Measurements from ENCODE around the gene DNAI2. TPM values are rescaled to one million over a fixed set of nuclear protein-coding genes. Genes with fewer than 3 reads are reported as not detected.
"Not testable (repeated sequence)": the region's sequence is repeated elsewhere in the genome, so short reads cannot be mapped to it uniquely, and the experiment has no call there.

Gene DNAI2
- total RNA-seq, 4 donors from 2014 or later, result not detected

GRCh38 chr17:74280093-74280513 is 6.1 kb downstream of the DNAI2 start:
- DNase-seq, result no peak
- peaks cover 0 to 11% (median 6%) of the 10 kb centered on the region in 3 donors for H3K27me3 ChIP-seq
- peaks cover 0 to 4% of the 10 kb centered on the region in 2 donors for H3K4me1 ChIP-seq
- intact Hi-C loops (cut with DNase I; ENCODE audit: low total_unique reads), result no loop called here
- H3K27ac ChIP-seq, result no peak overlapping the region
- in situ Hi-C loops (cut with MboI; ENCODE audit: low sequenced_read_pairs in 4 of 4), result no loop called here
- ATAC-seq, result no peak
- no peaks in the 10 kb centered on the region for H3K9me3 ChIP-seq
- H3K4me3 ChIP-seq, result no peak overlapping the region
- no peaks in the 10 kb centered on the region for H3K36me3 ChIP-seq
- TF ChIP-seq POLR2A (IDR thresholded peaks at IDR 0.05), result no peak
- no peak for TF ChIP-seq CTCF (IDR thresholded peaks at IDR 0.05 in 4 of 5, conservative IDR thresholded peaks at IDR 0.05 in 1 of 5)

GRCh38 chr17:74281799-74282198 is 7.8 kb downstream of the DNAI2 start:
- Histone ChIP-seq H3K36me3 (no peaks in the 10 kb centered on the region), H3K9me3 (no peaks in the 10 kb centered on the region), H3K27ac (no peak overlapping the region), H3K4me3 (no peak overlapping the region), H3K4me1 (peaks cover 0 to 2% of the 10 kb centered on the region in 2 donors), H3K27me3 (peaks cover 0 to 13% (median 6%) of the 10 kb centered on the region in 3 donors)
- ATAC-seq (no peak), DNase-seq (no peak)
- intact Hi-C loops (cut with DNase I; ENCODE audit: low total_unique reads), result no loop called here
- TF ChIP-seq CTCF (IDR thresholded peaks at IDR 0.05 in 4 of 5, conservative IDR thresholded peaks at IDR 0.05 in 1 of 5) (no peak), POLR2A (IDR thresholded peaks at IDR 0.05) (no peak)
- in situ Hi-C loops (cut with MboI; ENCODE audit: low sequenced_read_pairs in 4 of 4), result no loop called here

- H3K27ac ChIP-seq; H3K36me3 ChIP-seq; H3K4me1 ChIP-seq; in situ Hi-C loops (cut with MboI; ENCODE audit: low sequenced_read_pairs in 4 of 4); ATAC-seq; intact Hi-C loops (cut with DNase I; ENCODE audit: low total_unique reads); H3K4me3 ChIP-seq; H3K9me3 ChIP-seq; DNase-seq: not testable (repeated sequence)
- peaks cover 0 to 13% (median 6%) of the 10 kb centered on the region in 3 donors for H3K27me3 ChIP-seq
Measured at GRCh38 chr17:74282274-74282586, 8.2 kb downstream of the DNAI2 start.

GRCh38 chr17:74282587-74283370 is 8.7 kb downstream of the DNAI2 start:
- ATAC-seq (no peak), DNase-seq (no peak)
- peaks cover 0 to 13% (median 6%) of the 10 kb centered on the region in 3 donors for H3K27me3 ChIP-seq
- H3K4me3 ChIP-seq, result no peak overlapping the region
- no peak overlapping the region for H3K27ac ChIP-seq
- in situ Hi-C loops (cut with MboI; ENCODE audit: low sequenced_read_pairs in 4 of 4) (no loop called here), intact Hi-C loops (cut with DNase I; ENCODE audit: low total_unique reads) (no loop called here)
- TF ChIP-seq CTCF (IDR thresholded peaks at IDR 0.05 in 4 of 5, conservative IDR thresholded peaks at IDR 0.05 in 1 of 5) (no peak), POLR2A (IDR thresholded peaks at IDR 0.05) (no peak)
- H3K9me3 ChIP-seq, result no peaks in the 10 kb centered on the region
- no peaks in the 10 kb centered on the region for H3K36me3 ChIP-seq
- no peaks in the 10 kb centered on the region for H3K4me1 ChIP-seq

- Histone ChIP-seq H3K27ac (no peak overlapping the region), H3K4me1 (no peaks in the 10 kb centered on the region), H3K4me3 (no peak overlapping the region), H3K36me3 (no peaks in the 10 kb centered on the region), H3K27me3 (peaks cover 0 to 13% (median 6%) of the 10 kb centered on the region in 3 donors), H3K9me3 (no peaks in the 10 kb centered on the region)
- in situ Hi-C loops (cut with MboI; ENCODE audit: low sequenced_read_pairs in 4 of 4) (no loop called here), intact Hi-C loops (cut with DNase I; ENCODE audit: low total_unique reads) (no loop called here)
- no peak for TF ChIP-seq POLR2A (IDR thresholded peaks at IDR 0.05)
- DNase-seq (no peak), ATAC-seq (no peak)
Measured at GRCh38 chr17:74283371-74283673, 9.3 kb downstream of the DNAI2 start.
